ENCODE data around the gene VCX3A. TPM values are rescaled to one million over a fixed set of nuclear protein-coding genes. Genes with fewer than 3 reads are reported as not detected.

Gene VCX3A
- polyA plus RNA-seq, 1 of the 3 experiments (the other 2 are of a cell fraction), result not detected

- no peak for TF ChIP-seq RFX5 (IDR thresholded peaks at IDR 0.05; ENCODE audit: low read length)
- no peak for TF ChIP-seq MAX (IDR thresholded peaks at IDR 0.05; ENCODE audit: low read depth)
- TF ChIP-seq NFIC (IDR thresholded peaks at IDR 0.05; ENCODE audit: borderline replicate concordance), result no peak
- no peak for TF ChIP-seq PBX3 (IDR thresholded peaks at IDR 0.05)
- TF ChIP-seq EP300 (IDR thresholded peaks at IDR 0.05; ENCODE audit: borderline replicate concordance in 1 of 2, low read depth in 1 of 2, low read length in 1 of 2), result no peak
- no peak for TF ChIP-seq SMC3 (IDR thresholded peaks at IDR 0.05; ENCODE audit: low read depth, low read length)
Measured at GRCh38 chrX:6557690-6558089, 22.8 kb upstream of the VCX3A start (continued).

GRCh38 chrX:6550999-6551398 is 16.1 kb upstream of the VCX3A start:
- H3K9me3 ChIP-seq, result no peaks in the 10 kb centered on the region
- POLR2A ChIA-PET, result no interaction called here
- no peak overlapping the region for H3K4me2 ChIP-seq
- no peaks in the 10 kb centered on the region for H3K9me2 ChIP-seq
- no peaks in the 10 kb centered on the region for H3K27me3 ChIP-seq (ENCODE audit: insufficient read depth)
- CTCF ChIA-PET, result no interaction called here
- H3F3A ChIP-seq (replicated peaks; ENCODE audit: insufficient read depth), result no peaks in the 10 kb centered on the region
- peak; percentile 22 for DNase-seq
- TF ChIP-seq GATA2 (CRISPR knock-in tag; IDR thresholded peaks at IDR 0.05), result peak; percentile 70
- TF ChIP-seq JUND (IDR thresholded peaks at IDR 0.05), result no peak
- peak; percentile 44 for TF ChIP-seq CHD2 (IDR thresholded peaks at IDR 0.05; ENCODE audit: low read length, partially characterized antibody)
- TF ChIP-seq EP300 (IDR thresholded peaks at IDR 0.05; ENCODE audit: borderline replicate concordance in 1 of 2, low read depth in 1 of 2, low read length in 1 of 2), result peak in 1 of 2 experiments; percentile 75; a peak in 2 of 4 replicates
- TF ChIP-seq RCOR1 (IDR thresholded peaks at IDR 0.05; ENCODE audit: low read length), result 0 out of 2 replicates have a peak, but pooled peaks have one; percentile 50
- no peak overlapping the region for H2AFZ ChIP-seq (ENCODE audit: low read depth)
- peak overlapping the region in 1 of 2 experiments; percentile 76; a peak in 2 of 4 replicates for H3K27ac ChIP-seq (ENCODE audit: low read depth in 2 of 2, low read length in 1 of 2)
- H3K4me1 ChIP-seq (ENCODE audit: control insufficient read depth in 1 of 2, insufficient read depth in 2 of 2, low read depth in 1 of 2, low read length in 1 of 2), result peaks cover 0 to 2% of the 10 kb centered on the region in 2 experiments; a peak in 1 of 4 replicates
- H3K9ac ChIP-seq, result no peak overlapping the region
- under 1% methylated on average over 8 of the region's 8 CpGs for WGBS (ENCODE audit: low lambda C conversion rate)
- no peaks in the 10 kb centered on the region for H4K20me1 ChIP-seq (ENCODE audit: insufficient read depth)
- no peaks in the 10 kb centered on the region for H3K36me3 ChIP-seq (replicated peaks in 1 of 2; ENCODE audit: control insufficient read depth in 1 of 2, insufficient read depth in 2 of 2, low read length in 1 of 2)
- no peaks in the 10 kb centered on the region for H3K79me2 ChIP-seq (ENCODE audit: insufficient read depth)
- no peak overlapping the region; a peak in 1 of 4 replicates for H3K4me3 ChIP-seq (ENCODE audit: low read depth in 2 of 2, low read length in 1 of 2)

GRCh38 chrX:6545712-6546111 is 10.8 kb upstream of the VCX3A start:
- CTCF ChIA-PET, result no interaction called here
- H3K9ac ChIP-seq, result no peak overlapping the region
- DNase-seq, result no peak
- no peaks in the 10 kb centered on the region for H4K20me1 ChIP-seq (ENCODE audit: insufficient read depth)
- POLR2A ChIA-PET, result no interaction called here
- no peaks in the 10 kb centered on the region for H3K9me2 ChIP-seq
- H3K9me3 ChIP-seq, result 0 out of 2 replicates have a peak, but pooled peaks cover 6% of the 10 kb centered on the region
- no peaks in the 10 kb centered on the region for H3K36me3 ChIP-seq (replicated peaks in 1 of 2; ENCODE audit: control insufficient read depth in 1 of 2, insufficient read depth in 2 of 2, low read length in 1 of 2)
- no peaks in the 10 kb centered on the region for H3K27me3 ChIP-seq (ENCODE audit: insufficient read depth)
- H3K4me1 ChIP-seq (ENCODE audit: control insufficient read depth in 1 of 2, insufficient read depth in 2 of 2, low read depth in 1 of 2, low read length in 1 of 2), result peaks cover 0 to 2% of the 10 kb centered on the region in 2 experiments; a peak in 1 of 4 replicates
- no peaks in the 10 kb centered on the region for H3F3A ChIP-seq (replicated peaks; ENCODE audit: insufficient read depth)
- H3K27ac ChIP-seq (ENCODE audit: low read depth in 2 of 2, low read length in 1 of 2), result no peak overlapping the region
- H3K4me3 ChIP-seq (ENCODE audit: low read depth in 2 of 2, low read length in 1 of 2), result no peak overlapping the region
- TF ChIP-seq RCOR1 (IDR thresholded peaks at IDR 0.05; ENCODE audit: low read length), result no peak
- TF ChIP-seq PBX3 (IDR thresholded peaks at IDR 0.05), result no peak
- H2AFZ ChIP-seq (ENCODE audit: low read depth), result no peak overlapping the region
- H3K79me2 ChIP-seq (ENCODE audit: insufficient read depth), result no peaks in the 10 kb centered on the region
- WGBS (ENCODE audit: low lambda C conversion rate), result 20% methylated on average over 5 of the region's 5 CpGs
- no peak overlapping the region for H3K4me2 ChIP-seq

All from SK-N-SH (cell line).